Fibroblast of skin of back (primary cell): ENCODE measurements around the gene FXYD5.

ENCODE experiments used
- DNase-seq: peaks from one replicate; pipeline ENCODE4 v3.0.0-alpha.2; 2013

The FXYD5 gene

DNA sequence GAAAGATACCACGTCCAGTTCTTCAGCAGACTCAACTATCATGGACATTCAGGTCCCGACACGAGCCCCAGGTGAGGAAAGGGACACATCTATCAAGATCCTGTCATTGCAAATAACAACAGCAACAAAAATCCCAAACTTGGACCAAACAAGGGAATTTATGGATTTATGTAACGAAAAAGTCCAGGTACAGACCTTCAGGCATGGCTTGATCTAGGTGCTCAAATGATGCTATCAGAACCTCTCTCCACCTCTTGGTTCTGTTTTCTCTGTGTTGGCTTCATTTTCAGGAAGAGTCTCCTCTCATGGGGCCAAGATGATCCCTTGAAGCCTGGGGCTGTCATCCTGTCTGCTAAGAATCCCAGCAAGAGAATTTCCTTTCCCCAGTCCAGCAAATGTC lies 2.9 kb downstream of the FXYD5 start:
- DNase-seq: no peak

DNA sequence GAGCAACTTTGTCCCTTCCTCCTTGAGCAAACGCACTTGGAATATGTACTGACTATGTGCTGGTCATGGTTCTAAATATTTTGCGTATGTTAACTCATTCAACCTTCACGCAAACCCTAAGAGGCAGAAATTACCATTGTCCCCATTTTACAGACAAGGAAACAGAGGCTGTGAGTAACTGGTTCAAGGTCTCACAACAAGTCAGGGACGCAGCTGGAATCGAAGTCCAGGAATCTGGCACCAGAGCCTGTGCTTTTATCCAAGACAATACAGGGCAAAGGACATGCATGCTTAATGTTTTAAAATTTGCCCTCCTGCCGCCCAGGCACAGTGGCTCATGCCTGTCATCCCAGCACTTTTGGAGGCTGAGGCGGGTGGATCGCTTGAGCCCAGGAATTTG lies 5.1 kb downstream of the FXYD5 start:
- DNase-seq: no peak

DNA sequence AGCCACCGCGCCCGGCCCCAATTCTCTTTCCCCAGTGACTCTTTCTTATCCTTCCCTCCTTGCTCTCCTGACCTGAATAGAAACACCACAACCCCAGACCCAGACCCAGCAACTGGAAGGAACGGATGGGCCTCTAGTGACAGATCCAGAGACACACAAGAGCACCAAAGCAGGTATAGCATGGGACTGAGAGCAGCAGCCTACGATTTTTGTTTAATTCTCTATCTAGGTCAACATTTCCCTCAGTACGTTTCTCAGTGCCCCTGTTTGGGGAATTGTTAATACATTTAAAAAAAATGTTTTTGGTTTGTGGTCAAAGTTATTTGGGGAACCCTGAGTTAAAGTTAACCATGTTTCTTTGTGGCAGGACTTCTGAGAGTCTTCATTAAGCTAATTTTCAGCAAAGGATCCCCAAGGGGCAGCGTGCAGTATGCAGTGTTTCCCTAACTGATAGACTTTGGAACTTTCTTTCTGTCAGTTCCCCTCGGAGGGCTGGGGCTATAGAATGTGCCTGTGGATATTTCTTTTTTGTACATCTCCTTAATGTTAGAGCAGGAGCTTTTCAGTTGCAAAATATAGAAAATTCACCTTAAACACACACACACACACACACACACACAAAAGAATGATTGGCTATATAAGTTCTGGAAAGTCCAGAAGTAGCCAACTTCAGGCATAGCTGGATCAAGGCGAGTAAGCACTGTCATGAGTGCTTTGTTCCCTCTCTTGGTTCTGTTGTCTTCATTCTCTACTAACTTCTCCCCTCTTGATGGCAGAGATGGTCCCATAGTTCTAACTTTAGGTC lies 6.3 kb downstream of the FXYD5 start:
- no peak for DNase-seq

DNA sequence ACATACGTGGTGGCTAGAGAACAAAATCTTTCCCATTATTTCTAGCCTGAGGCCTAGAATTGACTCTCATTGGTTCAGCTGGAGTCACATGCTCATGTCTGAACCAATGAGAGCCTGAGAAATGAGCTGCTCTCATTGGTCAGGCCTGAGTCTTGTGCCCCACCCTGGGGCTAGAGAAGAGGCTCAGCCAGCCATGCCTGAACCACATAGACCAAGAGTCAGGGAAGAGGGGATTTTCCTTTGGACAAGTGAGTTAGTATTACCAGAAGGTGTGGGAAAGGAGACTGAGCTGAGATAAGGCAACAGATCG lies 6.9 kb downstream of the FXYD5 start:
- DNase-seq: no peak

DNA sequence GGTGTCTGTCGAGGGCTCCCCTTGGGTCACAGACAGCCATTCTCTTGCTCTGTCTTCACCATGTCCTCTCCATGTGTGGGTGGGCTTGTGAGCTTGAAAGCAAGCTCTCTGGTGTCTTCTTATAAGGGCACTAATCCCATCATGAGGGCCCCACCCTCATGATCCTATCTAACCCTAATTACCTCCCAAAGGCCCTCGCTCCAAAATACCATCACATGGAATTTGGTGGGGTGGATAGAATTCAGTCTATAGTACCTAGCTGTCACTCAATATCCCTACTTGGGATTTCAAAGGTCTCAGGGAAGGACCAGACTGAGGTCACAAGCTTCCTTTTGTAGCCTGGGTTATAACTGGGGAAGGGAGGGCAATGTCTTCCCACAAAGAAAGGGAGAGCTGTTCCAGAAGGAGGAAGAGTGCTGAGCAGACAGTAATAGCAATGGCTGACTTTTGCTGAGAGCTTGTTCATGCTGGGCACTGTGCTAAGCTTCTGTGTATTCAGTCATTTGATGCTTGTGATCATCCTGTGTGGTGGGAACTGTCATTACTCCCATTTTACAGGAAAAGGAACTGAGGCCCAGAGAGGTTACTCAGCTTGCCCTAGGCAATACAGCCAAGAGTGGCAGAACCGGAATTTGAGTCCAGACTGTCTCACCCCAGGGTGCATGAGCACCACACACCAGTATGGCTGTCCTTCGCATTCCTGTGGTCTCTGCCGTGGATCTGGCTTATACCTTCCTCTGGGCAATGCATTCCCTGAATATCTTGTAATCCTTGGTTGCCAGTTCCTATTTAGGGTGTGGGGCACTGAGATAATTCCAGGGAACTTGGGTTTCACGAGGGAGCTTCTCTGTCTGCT lies 8.2 kb downstream of the FXYD5 start:
- peak; percentile 81 for DNase-seq

DNA sequence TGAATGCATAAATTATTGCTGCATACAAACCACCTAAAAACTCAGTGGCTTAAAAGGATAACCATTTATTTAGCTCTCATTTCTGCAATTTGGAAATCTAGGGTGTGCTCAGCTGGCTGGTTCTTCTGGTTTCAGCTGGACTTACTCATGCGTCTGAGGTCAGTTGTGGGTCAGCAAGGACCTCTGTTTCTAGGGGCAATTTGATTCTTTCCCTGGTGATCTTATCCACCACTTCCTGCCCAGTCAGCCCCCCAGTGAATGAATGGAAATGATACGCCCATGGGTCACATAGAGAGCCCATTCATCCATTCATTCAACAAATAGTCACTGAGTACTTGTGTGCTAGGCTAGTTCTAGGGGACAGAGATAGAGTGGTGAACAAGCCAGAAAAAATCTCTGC lies 9.9 kb downstream of the FXYD5 start:
- no peak for DNase-seq

DNA sequence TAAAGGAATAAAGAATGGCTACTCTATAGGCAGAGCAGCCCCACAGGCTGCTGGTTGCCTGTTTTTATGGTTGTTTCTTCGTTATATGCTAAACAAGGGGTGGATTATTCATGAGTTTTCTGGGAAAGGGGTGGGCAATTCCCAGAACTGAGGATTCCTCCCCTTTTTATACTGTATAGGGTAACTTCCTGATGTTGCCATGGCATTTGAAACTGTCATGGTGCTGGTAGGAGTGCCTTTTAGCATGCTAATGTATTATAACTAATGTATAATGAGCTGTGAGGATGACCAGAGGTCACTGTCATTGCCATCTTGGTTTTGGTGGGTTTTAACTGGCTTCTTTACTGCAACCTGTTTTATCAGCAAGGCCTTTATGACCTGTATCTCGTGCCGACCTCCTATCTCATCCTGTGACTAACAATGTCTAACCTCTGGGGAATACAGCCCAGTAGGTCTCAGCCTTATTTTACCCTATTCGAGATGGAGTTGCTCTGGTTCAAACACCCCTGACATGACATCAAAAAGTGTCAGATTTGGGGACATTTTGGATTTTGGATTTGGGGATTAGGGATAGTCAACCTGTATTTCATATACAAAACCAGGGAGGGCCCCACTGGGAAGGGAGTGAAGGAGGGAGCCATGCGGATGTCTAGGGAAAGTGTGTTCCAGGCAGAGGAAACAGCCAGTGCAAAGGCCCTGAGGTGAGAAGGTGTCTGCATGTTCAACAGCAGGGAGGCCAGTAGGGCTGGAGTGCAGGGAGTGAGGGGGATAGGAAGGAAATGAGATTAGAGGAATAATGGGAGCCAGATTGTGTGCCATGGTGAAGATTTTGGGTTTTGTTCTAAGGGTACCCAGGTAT lies 10.9 kb downstream of the FXYD5 start:
- DNase-seq: no peak

DNA sequence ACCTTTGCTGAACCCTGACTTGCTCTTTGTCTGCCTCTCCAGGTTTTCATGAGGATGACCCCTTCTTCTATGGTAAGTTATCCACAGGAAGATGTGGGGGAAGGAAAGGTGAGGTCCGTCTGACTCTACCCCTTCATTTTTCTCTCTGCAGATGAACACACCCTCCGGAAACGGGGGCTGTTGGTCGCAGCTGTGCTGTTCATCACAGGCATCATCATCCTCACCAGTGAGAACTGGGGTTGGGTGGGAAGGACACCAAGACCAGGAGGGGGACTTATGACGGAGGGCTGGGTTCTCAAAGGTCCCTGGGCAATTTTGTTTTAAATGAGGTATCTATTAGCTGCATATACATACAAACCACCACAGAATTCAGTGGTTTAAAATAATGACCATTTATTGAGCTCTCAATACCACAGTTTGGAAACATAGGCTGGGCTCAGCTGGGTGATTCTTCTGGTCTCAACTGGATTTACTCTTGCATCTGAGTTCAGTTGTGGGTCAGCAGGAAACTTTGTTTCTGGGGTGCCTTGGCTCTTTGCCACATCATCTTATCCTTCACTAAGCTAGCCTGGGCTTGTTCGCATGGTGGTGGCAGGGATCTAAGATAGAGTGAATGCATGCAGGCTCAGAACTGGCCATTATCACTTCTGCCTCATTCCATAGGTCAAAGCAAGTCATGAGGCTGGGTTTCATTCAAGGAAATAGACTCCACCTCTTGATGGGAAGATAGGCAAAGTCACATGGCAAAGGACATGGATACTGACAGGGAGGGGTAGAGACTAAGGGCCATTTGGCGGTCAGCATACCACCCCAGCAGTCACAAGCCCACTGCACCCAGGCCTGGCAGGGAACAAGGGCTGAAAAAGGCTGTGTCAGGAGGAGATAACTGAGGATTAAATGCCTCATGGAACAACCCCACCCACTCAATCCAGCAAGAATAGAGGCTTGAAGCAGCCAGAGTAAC lies 11.8 kb downstream of the FXYD5 start:
- DNase-seq: no peak

DNA sequence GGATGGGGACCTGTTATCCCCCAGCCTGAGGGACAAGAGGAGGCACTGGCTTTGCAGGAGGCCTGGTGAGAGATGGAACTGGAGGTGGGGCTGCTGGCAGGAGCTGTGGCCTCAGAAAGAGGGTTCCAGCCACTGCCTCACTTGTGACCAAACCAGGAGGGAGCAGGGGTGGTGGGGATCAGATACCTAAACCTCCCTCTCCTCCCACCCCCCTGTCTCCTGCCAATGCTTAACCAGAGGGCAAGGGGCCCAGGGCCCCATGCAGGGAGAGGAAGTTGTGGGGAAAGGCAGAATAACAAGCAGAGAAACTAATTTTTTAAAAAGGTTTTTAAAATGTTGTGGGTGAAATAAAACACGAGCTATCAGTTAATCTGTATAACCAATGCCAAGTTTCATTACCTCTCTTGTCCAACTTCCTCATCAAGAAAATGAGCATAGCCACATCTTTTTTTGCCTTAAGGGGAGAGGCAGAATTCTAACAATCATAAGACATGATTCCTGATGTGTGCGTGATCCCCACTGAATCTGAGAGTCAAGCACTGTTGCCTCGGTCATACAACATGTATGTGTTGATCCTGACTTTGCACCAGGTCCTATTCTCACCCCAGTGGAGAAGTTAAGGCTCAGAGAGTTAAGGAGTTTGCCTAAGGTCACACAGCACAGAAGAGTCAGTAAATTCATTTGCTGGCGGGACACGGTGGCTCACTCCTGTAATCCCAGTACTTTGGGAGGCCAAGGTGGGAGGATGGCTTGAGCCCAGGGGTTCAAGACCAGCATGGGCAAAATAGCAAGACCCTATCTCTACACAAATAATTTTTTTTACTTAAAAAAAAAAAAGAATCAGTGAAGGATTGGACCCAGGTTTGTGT lies 12.9 kb downstream of the FXYD5 start:
- no peak for DNase-seq

DNA sequence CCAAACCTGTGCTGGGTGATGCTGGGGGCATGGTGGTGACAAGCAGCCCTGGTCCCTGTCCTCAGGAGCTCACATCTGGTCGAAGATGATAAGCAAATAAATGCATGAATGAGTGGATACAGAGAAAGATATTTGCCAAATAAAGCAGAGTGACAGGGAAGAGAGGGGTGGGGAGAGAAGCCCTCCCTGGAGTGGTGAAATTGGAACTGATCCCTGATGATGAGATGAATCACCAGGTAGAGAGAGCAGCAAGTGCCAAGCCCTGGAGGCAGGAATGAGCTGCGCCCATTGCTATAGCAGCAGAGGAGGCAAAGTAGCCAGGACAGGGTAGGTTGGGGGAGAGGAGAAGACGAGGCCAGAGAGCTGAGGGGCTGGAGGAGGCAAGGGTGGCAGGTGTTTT lies 13.7 kb downstream of the FXYD5 start:
- no peak for DNase-seq

DNA sequence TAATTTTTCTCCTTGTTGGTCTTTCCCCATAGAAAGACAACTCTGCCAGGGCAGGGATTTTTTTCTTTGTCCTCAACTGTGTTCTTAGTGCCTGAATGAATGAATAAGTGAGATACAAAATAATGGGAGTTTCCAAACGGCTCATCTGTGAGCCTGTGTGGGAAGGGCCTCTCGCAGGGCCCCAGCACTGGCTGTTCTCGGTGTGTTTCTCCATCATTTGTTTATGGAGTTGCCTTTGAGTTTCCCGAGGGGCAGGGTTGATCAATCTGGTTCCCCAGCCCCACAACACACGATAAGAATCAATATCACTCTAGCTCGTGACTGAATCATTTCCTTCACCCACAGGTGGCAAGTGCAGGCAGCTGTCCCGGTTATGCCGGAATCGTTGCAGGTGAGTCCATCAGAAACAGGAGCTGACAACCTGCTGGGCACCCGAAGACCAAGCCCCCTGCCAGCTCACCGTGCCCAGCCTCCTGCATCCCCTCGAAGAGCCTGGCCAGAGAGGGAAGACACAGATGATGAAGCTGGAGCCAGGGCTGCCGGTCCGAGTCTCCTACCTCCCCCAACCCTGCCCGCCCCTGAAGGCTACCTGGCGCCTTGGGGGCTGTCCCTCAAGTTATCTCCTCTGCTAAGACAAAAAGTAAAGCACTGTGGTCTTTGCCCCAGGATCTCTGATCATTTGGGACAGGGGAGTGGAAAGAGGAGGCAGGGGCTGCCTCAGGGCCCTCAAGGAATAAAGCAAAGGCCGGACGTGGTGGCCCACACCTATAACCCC lies 14.9 kb downstream of the FXYD5 start:
- no peak for DNase-seq

DNA sequence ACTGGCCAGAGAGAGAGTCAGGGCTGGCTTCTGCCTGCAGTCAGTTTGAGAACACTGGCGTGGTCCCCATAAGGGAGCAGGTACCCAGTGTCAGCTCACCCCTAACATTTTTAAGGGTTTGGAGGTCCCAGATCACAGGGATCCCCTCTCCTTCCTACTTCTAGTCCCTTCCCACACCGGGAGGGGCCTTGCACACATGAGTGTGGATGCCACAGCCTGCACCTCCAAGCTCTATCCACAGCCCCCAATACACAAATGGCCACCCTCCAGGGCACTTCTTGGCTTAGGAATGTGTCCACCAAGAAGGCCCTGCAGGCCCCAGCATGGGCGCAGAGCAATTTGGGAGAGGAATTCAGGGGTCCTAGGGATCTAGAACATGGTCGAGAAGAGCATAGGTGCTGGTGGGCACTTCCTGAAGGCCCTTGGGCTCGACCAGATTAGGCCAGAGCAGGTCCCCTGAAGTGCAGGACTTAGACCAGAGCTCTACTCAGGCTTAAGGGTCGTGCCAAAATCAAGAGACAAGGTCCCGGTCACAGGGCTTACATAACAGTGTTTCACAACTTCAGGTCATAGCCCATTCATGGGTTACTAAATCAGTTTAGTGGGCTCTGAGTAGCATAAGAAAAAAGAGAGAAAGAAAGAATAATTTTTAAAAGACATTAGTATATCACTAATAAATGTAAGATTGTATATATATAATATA lies 16.0 kb downstream of the FXYD5 start:
- no peak for DNase-seq

DNA sequence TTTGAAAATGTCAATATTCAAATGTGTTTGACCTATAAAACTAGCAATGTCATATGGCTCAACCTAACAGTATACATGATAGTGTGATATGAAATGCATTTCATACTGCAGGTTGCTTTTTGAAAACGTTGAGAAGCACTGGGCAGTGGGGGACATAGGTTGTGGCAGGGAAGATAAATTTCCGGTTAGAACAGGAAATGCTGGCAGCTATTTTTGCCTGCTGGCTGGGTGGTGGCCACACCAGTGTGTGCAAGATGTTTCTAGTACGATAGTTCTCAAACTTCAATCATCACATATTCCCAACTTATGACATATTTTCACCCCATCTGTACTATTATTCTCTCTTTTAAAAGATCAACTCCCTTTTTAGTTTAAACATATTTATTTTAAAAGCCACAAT lies 17.2 kb downstream of the FXYD5 start:
- DNase-seq: no peak

DNA sequence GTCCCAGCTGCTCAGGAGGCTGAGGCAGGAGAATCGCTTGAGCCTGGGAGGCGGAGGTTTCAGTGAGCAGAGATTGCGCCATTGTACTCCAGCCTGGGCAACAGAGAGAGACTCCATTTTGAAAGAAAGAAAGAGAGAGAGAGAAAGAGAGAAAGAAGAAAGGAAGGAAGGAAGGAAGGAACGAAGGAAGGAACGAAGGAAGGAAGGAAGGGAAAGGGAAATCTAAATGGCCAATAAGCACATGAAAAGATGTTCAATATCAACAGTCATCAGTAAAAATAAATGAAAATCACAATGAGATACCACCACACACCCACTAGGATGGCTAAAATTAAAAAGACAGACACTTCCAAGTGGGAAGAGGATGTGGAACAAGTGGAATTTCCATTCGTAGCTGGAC lies 19.7 kb downstream of the FXYD5 start:
- no peak for DNase-seq

DNA sequence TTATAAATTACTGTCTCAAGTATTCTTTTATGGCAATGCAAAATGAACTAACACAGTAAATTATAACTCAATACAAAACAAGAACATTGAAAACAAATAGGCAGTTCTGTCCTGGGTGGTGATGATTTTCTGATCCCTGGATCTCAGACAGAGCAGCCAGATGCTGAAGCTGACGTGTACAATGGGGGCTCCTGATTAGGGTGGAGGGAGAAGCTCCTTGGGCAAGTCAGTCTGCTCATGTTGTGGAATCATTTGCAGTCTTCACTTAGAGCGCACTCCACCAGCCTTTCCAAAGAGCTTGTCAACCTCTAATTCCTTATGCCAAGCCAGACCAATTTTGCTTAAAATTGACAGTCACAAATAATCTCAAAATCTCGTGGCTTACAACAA lies 21.6 kb downstream of the FXYD5 start:
- DNase-seq: no peak

DNA sequence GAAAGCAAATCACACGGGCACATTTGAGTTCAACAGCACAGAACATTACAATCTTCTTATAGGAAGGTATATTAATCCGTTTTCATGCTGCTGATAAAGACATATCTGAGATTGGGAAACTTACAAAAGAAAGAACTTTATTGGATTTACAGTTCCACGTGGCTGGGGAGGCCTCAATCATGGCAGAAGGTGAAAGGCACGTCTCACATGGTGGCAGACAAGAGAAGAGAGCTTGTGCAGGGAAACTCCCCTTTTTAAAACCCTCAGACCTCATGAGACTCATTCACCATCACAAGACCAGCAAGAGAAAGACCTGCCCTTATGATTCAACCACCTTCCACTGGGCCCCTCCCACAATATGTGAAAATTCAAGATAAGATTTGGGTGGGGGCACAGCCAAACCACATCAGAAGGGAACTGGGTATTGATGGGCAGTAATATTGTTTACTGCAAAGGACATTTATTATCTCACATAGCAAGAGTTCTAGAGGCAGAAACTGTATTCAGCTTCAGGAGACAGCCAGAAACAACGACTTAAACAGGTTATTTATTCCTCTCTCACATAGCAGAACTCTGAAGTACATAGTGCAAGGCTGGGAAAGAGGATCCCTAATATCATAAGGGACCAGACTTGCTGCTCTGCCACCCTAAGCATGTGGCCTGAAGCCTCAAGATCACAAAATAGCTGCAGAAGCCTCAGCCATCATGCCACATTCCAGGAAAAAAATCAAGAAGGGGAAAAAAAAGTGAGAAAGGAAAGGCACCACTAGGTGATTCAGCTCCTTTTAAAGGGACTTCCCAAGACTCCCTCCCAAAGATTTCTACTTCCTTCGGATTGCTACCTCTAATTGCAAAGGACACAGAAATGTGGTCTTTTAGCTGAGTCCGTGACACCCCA lies 23.1 kb downstream of the FXYD5 start:
- no peak for DNase-seq

DNA sequence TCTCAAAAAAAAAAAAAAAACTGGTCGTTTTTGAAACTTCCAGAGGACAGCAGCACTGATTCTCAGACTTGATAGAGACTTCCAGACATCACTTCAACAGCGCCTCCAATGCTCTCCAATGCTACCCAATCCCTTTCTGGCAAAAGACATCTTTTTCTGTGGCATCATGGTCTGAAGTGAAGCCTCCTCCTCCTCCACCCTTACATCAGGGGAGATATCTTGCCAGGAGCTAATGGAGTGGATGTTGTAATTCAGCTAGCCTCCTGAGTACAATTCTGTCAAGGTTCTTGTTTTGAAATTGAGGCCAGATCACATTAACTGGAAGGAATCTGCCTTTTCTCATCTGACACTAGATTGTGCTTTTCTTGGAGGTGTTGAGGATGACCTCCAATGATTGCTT lies 24.2 kb downstream of the FXYD5 start:
- no peak for DNase-seq

DNA sequence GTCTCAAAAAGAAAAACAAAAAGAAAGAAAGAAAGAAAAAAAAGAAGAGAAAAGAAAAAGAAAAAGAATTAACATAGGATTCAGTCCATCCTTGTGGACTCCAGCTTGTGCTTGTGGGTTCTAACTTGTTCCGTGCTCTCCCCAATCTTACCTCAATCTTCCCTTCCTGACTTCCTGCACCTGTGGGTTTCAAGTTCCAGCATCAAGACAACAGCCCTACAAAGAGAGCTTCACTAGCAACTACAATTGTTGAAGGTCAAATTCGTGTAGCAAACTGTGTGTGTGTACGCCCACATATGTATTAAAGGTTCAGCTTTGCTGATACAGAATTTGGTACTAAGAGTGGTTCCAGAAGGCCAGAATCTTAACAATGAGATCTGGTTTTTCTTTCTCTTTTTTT lies 25.3 kb downstream of the FXYD5 start:
- no peak for DNase-seq

DNA sequence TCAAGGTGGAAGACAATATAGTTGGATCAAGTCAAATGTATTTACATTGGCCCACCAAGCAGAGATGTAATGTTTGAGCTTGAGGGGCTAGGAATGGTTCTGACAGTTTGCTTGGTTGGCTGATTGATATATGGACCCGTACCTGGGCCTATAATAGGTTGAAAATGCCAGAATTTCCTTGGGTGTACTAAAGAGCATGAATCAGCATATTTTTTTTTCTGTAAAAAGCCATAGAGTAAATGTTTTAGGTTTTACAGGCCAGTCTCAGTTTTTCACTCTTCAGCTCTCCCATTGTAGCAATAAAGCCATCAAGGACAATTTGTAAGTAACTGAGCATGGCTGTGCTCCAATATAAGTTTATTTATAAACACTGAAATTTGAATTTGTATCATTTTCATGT lies 26.9 kb downstream of the FXYD5 start:
- no peak for DNase-seq
